C4-2B (cell line): Measurements from ENCODE around the gene GPR142.

Experiments used
- H3K27ac ChIP-seq: fragments of 450-650 bp; 2 replicates; pipeline ENCODE4 v1.5.1; 2017
- CTCF ChIP-seq: fragments of 450-650 bp; conservative IDR thresholded peaks from 2 replicates; pipeline ENCODE4 v1.5.1; 2017; ENCODE audit warnings: mild to moderate bottlenecking
- ZFX ChIP-seq: fragments of 450-650 bp; IDR thresholded peaks from 2 replicates; pipeline ENCODE4 v1.6.1; 2017

GPR142 gene

GRCh38 chr17:74329378-74329777 is 37.9 kb upstream of the GPR142 start:
- H3K27ac ChIP-seq = no peak overlapping the region
- TF ChIP-seq ZFX = no peak
- no peak for TF ChIP-seq CTCF

- H3K27ac ChIP-seq = no peak overlapping the region
Observed at GRCh38 chr17:74330446-74330845, 36.9 kb upstream of the GPR142 start.

GRCh38 chr17:74332017-74332650 is 35.2 kb upstream of the GPR142 start:
- H3K27ac ChIP-seq = no peak overlapping the region
- TF ChIP-seq CTCF (no peak), ZFX (no peak)

More at GRCh38 chr17:74330446-74330845, 36.9 kb upstream of the GPR142 start:
- no peak for TF ChIP-seq CTCF
- TF ChIP-seq ZFX = no peak

- no peak overlapping the region for H3K27ac ChIP-seq
- TF ChIP-seq CTCF (no peak), ZFX (no peak)
Observed at GRCh38 chr17:74332763-74333283, 34.5 kb upstream of the GPR142 start.

GRCh38 chr17:74334393-74335039 is 32.8 kb upstream of the GPR142 start:
- no peak overlapping the region for H3K27ac ChIP-seq
- TF ChIP-seq ZFX (no peak), CTCF (no peak)

- TF ChIP-seq ZFX (no peak), CTCF (no peak)
- no peak overlapping the region for H3K27ac ChIP-seq
Observed at GRCh38 chr17:74335529-74336062, 31.7 kb upstream of the GPR142 start.

GRCh38 chr17:74336307-74336706 is 31.0 kb upstream of the GPR142 start:
- TF ChIP-seq CTCF (no peak), ZFX (no peak)
- no peak overlapping the region for H3K27ac ChIP-seq
